DOHH2 (cell line): ENCODE results near the gene RIMBP2.

Source experiments
- H3F3A ChIP-seq: fragments of 200-600 bp; sonication (generic), shearing (Covaris generic); 2 replicates; pipeline ENCODE4 v1.6.0; 2016; ENCODE audit warnings: antibody characterized with exemption, mild to moderate bottlenecking; ENCODE audit not compliant: control insufficient read depth, insufficient read depth
- H3K27ac ChIP-seq: fragments of 200-600 bp; sonication (generic); 2 replicates; pipeline ENCODE4 v1.5.1; 2014; ENCODE audit warnings: low read depth, mild to moderate bottlenecking, low read length, moderate library complexity
- H3K27me3 ChIP-seq: fragments of 200-600 bp; sonication (generic); 2 replicates; pipeline ENCODE4 v1.6.1; 2014; ENCODE audit warnings: mild to moderate bottlenecking, low read length, mixed read lengths; ENCODE audit not compliant: control insufficient read depth
- H3K36me3 ChIP-seq: fragments of 200-600 bp; sonication (generic); 2 replicates; pipeline ENCODE4 v1.6.1; 2014; ENCODE audit warnings: mild to moderate bottlenecking, low read length, moderate library complexity, mixed read lengths; ENCODE audit not compliant: control insufficient read depth
- H3K4me1 ChIP-seq: fragments of 200-600 bp; sonication (generic); 2 replicates; pipeline ENCODE4 v1.6.1; 2014; ENCODE audit warnings: mild to moderate bottlenecking, low read length, mixed read lengths; ENCODE audit not compliant: control insufficient read depth
- H3K4me2 ChIP-seq: fragments of 200-600 bp; sonication (generic); 2 replicates; pipeline ENCODE4 v1.6.0; 2014; ENCODE audit warnings: mild to moderate bottlenecking, low read length, moderate library complexity
- H3K4me3 ChIP-seq: fragments of 200-600 bp; sonication (generic); 2 replicates; pipeline ENCODE4 v1.5.1; 2014; ENCODE audit warnings: mild to moderate bottlenecking, low read length, mixed read lengths
- H3K79me2 ChIP-seq: fragments of 200-600 bp; sonication (generic); 2 replicates; pipeline ENCODE4 v1.6.1; 2014; ENCODE audit warnings: mild to moderate bottlenecking, low read length, mixed read lengths; ENCODE audit not compliant: control insufficient read depth
- H3K9me2 ChIP-seq: fragments of 200-600 bp; sonication (generic); replicated peaks from 2 replicates; pipeline ENCODE4 v1.6.1; 2014; ENCODE audit warnings: mild to moderate bottlenecking, low read length, mixed read lengths; ENCODE audit not compliant: control insufficient read depth
- H3K9me3 ChIP-seq: fragments of 200-600 bp; sonication (generic); 2 replicates; pipeline ENCODE4 v1.6.1; 2014; ENCODE audit warnings: antibody characterized with exemption, low read length, mixed read lengths; ENCODE audit not compliant: control insufficient read depth, insufficient read depth
- H4K20me1 ChIP-seq: fragments of 200-600 bp; sonication (generic); 2 replicates; pipeline ENCODE4 v1.6.0; 2014; ENCODE audit warnings: low read depth, mild to moderate bottlenecking, antibody characterized with exemption, low read length, moderate library complexity; ENCODE audit not compliant: control insufficient read depth, insufficient read depth
- EZH2phosphoT487 ChIP-seq: fragments of 200-600 bp; sonication (generic); IDR thresholded peaks from 2 replicates; pipeline ENCODE4 v1.6.1; 2017; ENCODE audit warnings: borderline replicate concordance, mild to moderate bottlenecking, antibody characterized with exemption, low read length, moderate library complexity, mixed read lengths
- TF ChIP-seq, protein P1 (sequence below): fragments of 200-600 bp; sonication (generic); IDR thresholded peaks from one replicate; pipeline ENCODE4 v1.5.1; 2014; ENCODE audit warnings: antibody characterized with exemption, mild to moderate bottlenecking, low read depth, low read length; ENCODE audit not compliant: poor library complexity, severe bottlenecking

The RIMBP2 gene

DNA sequence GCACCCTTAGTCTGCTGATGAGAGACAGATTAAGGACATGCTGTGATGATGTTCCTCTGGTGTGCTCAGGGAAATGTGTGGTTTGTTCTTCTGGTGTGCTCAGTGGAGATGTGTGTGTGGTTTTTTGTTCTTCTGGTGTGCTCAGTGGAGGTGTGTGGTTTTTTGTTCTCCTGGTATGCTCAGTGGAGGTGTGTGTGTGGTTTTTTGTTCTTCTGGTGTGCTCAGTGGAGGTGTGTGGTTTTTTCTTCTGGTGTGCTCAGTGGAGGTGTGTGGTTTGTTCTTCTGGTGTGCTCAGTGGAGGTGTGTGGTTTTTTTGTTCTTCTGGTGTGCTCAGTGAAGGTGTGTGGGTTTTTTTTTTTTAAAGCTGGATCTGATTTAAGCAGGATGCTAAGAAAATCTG is 363.0 kb downstream of the RIMBP2 start:
- Histone ChIP-seq H3K27ac (no peak overlapping the region), H3K9me3 (no peaks in the 10 kb centered on the region), H3K79me2 (no peaks in the 10 kb centered on the region), H3K27me3 (no peaks in the 10 kb centered on the region), H3K4me3 (no peak overlapping the region), H3K4me1 (no peaks in the 10 kb centered on the region), H3K9me2 (no peaks in the 10 kb centered on the region), H3K4me2 (no peak overlapping the region), H4K20me1 (no peaks in the 10 kb centered on the region), H3F3A (no peaks in the 10 kb centered on the region), H3K36me3 (no peaks in the 10 kb centered on the region)
- TF ChIP-seq, protein P1, sequence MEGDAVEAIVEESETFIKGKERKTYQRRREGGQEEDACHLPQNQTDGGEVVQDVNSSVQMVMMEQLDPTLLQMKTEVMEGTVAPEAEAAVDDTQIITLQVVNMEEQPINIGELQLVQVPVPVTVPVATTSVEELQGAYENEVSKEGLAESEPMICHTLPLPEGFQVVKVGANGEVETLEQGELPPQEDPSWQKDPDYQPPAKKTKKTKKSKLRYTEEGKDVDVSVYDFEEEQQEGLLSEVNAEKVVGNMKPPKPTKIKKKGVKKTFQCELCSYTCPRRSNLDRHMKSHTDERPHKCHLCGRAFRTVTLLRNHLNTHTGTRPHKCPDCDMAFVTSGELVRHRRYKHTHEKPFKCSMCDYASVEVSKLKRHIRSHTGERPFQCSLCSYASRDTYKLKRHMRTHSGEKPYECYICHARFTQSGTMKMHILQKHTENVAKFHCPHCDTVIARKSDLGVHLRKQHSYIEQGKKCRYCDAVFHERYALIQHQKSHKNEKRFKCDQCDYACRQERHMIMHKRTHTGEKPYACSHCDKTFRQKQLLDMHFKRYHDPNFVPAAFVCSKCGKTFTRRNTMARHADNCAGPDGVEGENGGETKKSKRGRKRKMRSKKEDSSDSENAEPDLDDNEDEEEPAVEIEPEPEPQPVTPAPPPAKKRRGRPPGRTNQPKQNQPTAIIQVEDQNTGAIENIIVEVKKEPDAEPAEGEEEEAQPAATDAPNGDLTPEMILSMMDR: no peak
- TF ChIP-seq EZH2phosphoT487: no peak

DNA sequence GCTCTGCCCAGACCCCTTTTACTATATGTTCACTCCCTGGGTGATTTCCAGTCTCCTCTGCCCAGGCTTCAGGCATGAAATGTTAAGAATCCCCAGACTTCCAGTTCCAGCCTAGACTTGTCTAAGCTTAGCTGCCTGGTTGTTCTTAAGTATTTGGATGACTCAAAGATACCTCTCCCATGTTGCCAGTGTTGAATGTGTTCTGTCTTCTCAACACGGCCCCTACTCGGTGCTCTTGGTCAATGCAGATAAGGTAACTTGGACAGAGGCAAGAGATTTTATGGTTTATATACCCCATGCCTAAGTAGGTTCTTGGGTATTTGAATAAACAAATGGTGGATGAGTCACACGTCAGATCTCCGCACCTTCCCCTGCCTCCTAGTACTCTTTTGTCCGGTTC is 364.8 kb downstream of the RIMBP2 start:
- no peak for TF ChIP-seq EZH2phosphoT487
- TF ChIP-seq, protein P1: no peak
- H3F3A ChIP-seq: no peaks in the 10 kb centered on the region
- H3K27me3 ChIP-seq: no peaks in the 10 kb centered on the region
- no peaks in the 10 kb centered on the region for H3K36me3 ChIP-seq
- no peak overlapping the region for H3K27ac ChIP-seq
- H3K4me2 ChIP-seq: no peak overlapping the region
- no peaks in the 10 kb centered on the region for H3K9me3 ChIP-seq
- H3K4me1 ChIP-seq: no peaks in the 10 kb centered on the region
- no peak overlapping the region for H3K4me3 ChIP-seq
- no peaks in the 10 kb centered on the region for H4K20me1 ChIP-seq
- no peaks in the 10 kb centered on the region for H3K9me2 ChIP-seq
- H3K79me2 ChIP-seq: no peaks in the 10 kb centered on the region

DNA sequence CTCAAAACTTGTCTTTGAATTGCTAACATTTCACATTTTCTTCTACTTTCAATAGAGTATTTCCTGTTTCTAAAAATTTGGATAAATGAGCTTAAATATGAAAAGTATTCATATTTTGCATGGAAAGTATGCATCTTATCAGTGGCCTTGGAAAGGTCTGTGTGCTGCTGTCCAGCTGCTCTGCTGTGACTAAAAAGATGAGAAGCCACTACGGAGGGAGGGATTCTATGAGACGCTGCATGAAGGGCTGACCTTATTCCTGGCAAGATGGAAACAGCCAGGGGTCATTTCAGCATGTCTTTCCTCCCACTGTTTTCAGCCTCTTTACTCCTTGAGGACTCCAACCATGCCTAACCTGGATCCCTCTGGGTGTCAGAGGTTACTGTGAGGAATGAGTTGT is 365.4 kb downstream of the RIMBP2 start:
- Histone ChIP-seq H3K4me3 (no peak overlapping the region), H3K27ac (no peak overlapping the region), H4K20me1 (no peaks in the 10 kb centered on the region), H3K79me2 (no peaks in the 10 kb centered on the region), H3K4me1 (no peaks in the 10 kb centered on the region), H3K36me3 (no peaks in the 10 kb centered on the region), H3F3A (no peaks in the 10 kb centered on the region), H3K9me2 (no peaks in the 10 kb centered on the region), H3K27me3 (no peaks in the 10 kb centered on the region), H3K9me3 (no peaks in the 10 kb centered on the region), H3K4me2 (no peak overlapping the region)
- TF ChIP-seq, protein P1: no peak
- no peak for TF ChIP-seq EZH2phosphoT487

DNA sequence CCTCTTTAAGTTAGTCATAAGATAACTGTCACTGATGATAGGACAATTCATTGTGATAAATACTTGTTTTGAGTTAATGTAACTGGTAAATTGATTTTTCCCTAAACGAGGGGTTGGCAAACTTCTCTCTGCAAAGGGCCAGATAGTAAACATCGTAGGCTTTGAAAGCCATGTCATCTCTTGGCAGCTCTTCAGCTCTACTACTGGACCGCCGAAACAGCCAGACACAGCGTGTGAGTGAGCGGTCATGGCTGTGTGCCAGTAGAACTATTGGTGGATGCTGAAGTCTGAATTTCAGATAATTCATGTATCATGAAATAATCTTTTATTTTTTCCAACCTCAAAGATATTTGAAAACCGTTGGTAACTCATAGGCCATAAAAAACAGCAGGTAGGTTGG is 368.5 kb downstream of the RIMBP2 start:
- H3K4me3 ChIP-seq: no peak overlapping the region
- no peaks in the 10 kb centered on the region for H3K9me3 ChIP-seq
- H3K4me2 ChIP-seq: no peak overlapping the region
- no peaks in the 10 kb centered on the region for H3K9me2 ChIP-seq
- H3F3A ChIP-seq: no peaks in the 10 kb centered on the region
- no peaks in the 10 kb centered on the region for H4K20me1 ChIP-seq
- no peak for TF ChIP-seq EZH2phosphoT487
- TF ChIP-seq, protein P1: no peak
- no peaks in the 10 kb centered on the region for H3K36me3 ChIP-seq
- H3K27me3 ChIP-seq: no peaks in the 10 kb centered on the region
- no peak overlapping the region for H3K27ac ChIP-seq
- no peaks in the 10 kb centered on the region for H3K79me2 ChIP-seq
- H3K4me1 ChIP-seq: no peaks in the 10 kb centered on the region
